Liver (tissue), 3 donors: ENCODE data around the gene SLC5A3.

Experiments used
- FOXA1 ChIP-seq: IDR thresholded peaks from 2 replicates; pipeline ENCODE4 v1.6.1; 2016; ENCODE audit warnings: antibody characterized with exemption
- JUND ChIP-seq, 2 donors: IDR thresholded peaks; 2 replicates each; pipeline ENCODE4 v1.6.1; 2016; ENCODE audit warnings: antibody characterized with exemption in 2 of 2
- NR2F2 ChIP-seq: IDR thresholded peaks from 2 replicates; pipeline ENCODE4 v1.6.1; 2016; ENCODE audit warnings: antibody characterized with exemption
- SP1 ChIP-seq: IDR thresholded peaks from 2 replicates; pipeline ENCODE4 v1.6.1; 2018; ENCODE audit warnings: antibody characterized with exemption, mild to moderate bottlenecking
- TF ChIP-seq, protein P1 (sequence below): fragments of 150-350 bp; IDR thresholded peaks from 2 replicates; pipeline ENCODE4 v1.5.1; 2017; ENCODE audit warnings: improper control_type of control experiment, low read depth, low read length; ENCODE audit not compliant: missing input control
- TF ChIP-seq, protein P2 (sequence below): IDR thresholded peaks from 2 replicates; pipeline ENCODE4 v1.6.1; 2016; ENCODE audit warnings: antibody characterized with exemption
- donor health status: healthy.
- donor health status: healthy.

DNA sequence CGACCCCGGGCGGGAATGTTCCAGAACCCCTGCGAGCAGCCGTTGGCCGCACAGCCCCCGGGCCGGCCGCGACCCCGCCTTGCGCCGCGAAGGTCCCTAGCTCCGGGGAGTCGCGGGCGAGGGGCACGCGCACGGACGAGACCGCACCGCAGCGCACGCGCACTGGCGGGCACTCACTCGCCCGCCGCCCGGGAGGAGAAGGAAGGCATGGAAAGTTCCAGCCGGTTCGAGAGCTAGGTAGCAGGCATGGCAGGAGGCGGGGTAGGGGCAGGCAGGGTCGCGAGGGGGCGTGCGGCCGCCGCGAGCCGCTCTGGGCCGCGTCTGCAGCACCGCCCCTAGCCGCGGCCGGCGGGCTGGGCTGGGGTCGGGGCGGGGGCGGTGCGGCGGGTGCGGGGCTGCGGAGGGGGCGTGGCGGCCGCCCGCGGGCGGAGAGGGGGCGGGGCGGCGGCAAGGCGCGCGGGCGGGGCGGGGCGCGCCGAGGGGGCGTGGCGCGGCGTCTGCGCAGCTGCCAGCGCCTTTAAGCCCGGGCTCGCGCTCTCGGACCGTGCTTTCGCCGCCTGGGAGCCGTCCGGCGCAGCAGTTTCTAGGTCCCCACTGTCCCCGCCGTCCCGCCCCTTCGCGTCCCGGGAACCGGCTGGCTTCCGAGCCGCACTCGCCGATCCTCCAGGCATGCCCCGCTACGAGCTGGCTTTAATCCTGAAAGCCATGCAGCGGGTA is at the start of gene SLC5A3, which contains the start of gene MRPS6:
- TF ChIP-seq, protein P1, sequence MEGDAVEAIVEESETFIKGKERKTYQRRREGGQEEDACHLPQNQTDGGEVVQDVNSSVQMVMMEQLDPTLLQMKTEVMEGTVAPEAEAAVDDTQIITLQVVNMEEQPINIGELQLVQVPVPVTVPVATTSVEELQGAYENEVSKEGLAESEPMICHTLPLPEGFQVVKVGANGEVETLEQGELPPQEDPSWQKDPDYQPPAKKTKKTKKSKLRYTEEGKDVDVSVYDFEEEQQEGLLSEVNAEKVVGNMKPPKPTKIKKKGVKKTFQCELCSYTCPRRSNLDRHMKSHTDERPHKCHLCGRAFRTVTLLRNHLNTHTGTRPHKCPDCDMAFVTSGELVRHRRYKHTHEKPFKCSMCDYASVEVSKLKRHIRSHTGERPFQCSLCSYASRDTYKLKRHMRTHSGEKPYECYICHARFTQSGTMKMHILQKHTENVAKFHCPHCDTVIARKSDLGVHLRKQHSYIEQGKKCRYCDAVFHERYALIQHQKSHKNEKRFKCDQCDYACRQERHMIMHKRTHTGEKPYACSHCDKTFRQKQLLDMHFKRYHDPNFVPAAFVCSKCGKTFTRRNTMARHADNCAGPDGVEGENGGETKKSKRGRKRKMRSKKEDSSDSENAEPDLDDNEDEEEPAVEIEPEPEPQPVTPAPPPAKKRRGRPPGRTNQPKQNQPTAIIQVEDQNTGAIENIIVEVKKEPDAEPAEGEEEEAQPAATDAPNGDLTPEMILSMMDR: no peak
- TF ChIP-seq, protein P2, sequence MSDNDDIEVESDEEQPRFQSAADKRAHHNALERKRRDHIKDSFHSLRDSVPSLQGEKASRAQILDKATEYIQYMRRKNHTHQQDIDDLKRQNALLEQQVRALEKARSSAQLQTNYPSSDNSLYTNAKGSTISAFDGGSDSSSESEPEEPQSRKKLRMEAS: no peak
- TF ChIP-seq NR2F2 (no peak), FOXA1 (no peak), JUND (IDR thresholded peaks at IDR 0.05) (no peak), SP1 (no peak)
